HepG2 (cell line): ENCODE data around the gene PNKD. TPM values are rescaled to one million over a fixed set of nuclear protein-coding genes. Genes with fewer than 3 reads are reported as not detected.

ENCODE experiments used
- AGO1 ChIP-seq: fragments of 200-400 bp; formaldehyde crosslinking; IDR thresholded peaks from 2 replicates; pipeline ENCODE4 v1.6.1; 2017; ENCODE audit warnings: mild to moderate bottlenecking, low read depth, low read length, moderate library complexity; ENCODE audit not compliant: poor library complexity, severe bottlenecking
- ATF4 ChIP-seq, 2 experiments: fragments of 450-650 bp in 1 of 2; sonication (generic) in 1 of 2; formaldehyde crosslinking; IDR thresholded peaks; 2 replicates each; pipeline versions ENCODE4 v1.5.0 to v1.8.0; 2020 to 2022; ENCODE audit warnings: mild to moderate bottlenecking in 1 of 2, missing genetic modification reagents in 1 of 2
- DMAP1 ChIP-seq: IDR thresholded peaks from 2 replicates; pipeline ENCODE4 v1.6.1; 2016
- GABPA ChIP-seq, 2 experiments: IDR thresholded peaks; 2 replicates each; pipeline ENCODE4 v1.6.1; 2011 to 2016; ENCODE audit warnings: low read depth in 2 of 2, low read length in 1 of 2, missing biosample characterization in 1 of 2, missing genetic modification characterization in 1 of 2
- KAT7 ChIP-seq: IDR thresholded peaks from 2 replicates; pipeline ENCODE4 v1.6.1; 2018; ENCODE audit warnings: borderline replicate concordance, missing compliant biosample characterization
- NFYC ChIP-seq: IDR thresholded peaks from 2 replicates; pipeline ENCODE4 v1.6.1; 2016; ENCODE audit warnings: missing genetic modification reagents, missing compliant biosample characterization
- ONECUT2 ChIP-seq: sonication (generic); formaldehyde crosslinking; IDR thresholded peaks from 2 replicates; pipeline ENCODE4 v1.4.0; 2020; ENCODE audit warnings: missing genetic modification reagents
- PAX8 ChIP-seq: sonication (generic); formaldehyde crosslinking; IDR thresholded peaks from 2 replicates; pipeline ENCODE4 v1.8.0; 2022; ENCODE audit warnings: mild to moderate bottlenecking, missing genetic modification reagents, borderline replicate concordance
- REL ChIP-seq: sonication (generic); formaldehyde crosslinking; conservative IDR thresholded peaks from 2 replicates; pipeline ENCODE4 v1.8.0; 2022; ENCODE audit warnings: mild to moderate bottlenecking, missing genetic modification reagents, moderate library complexity
- SALL1 ChIP-seq: sonication (generic); formaldehyde crosslinking; IDR thresholded peaks from 2 replicates; pipeline ENCODE4 v1.8.0; 2022; ENCODE audit warnings: mild to moderate bottlenecking, missing genetic modification reagents
- TFDP1 ChIP-seq: IDR thresholded peaks from 2 replicates; pipeline ENCODE4 v1.6.1; 2016; ENCODE audit warnings: missing compliant biosample characterization, missing genetic modification reagents, borderline replicate concordance
- ZC3H4 ChIP-seq: sonication (generic); formaldehyde crosslinking; IDR thresholded peaks from 2 replicates; pipeline ENCODE4 v1.4.0; 2020; ENCODE audit warnings: missing genetic modification reagents, borderline replicate concordance
- ZFP36 ChIP-seq: fragments of 150-350 bp; IDR thresholded peaks from 2 replicates; pipeline ENCODE4 v1.6.1; 2018; ENCODE audit warnings: borderline replicate concordance, low read length, low read depth; ENCODE audit not compliant: partially characterized antibody
- ZFP91 ChIP-seq: sonication (generic); formaldehyde crosslinking; IDR thresholded peaks from 2 replicates; pipeline ENCODE4 v1.9.0; 2022; ENCODE audit warnings: missing genetic modification reagents, mild to moderate bottlenecking, borderline replicate concordance
- ZKSCAN8 ChIP-seq: IDR thresholded peaks from 2 replicates; pipeline ENCODE4 v1.6.1; 2016; ENCODE audit warnings: borderline replicate concordance, missing genetic modification reagents, missing compliant biosample characterization
- ZMYM3 ChIP-seq: sonication (generic); formaldehyde crosslinking; IDR thresholded peaks from 2 replicates; pipeline ENCODE4 v1.5.1; 2020; ENCODE audit warnings: mild to moderate bottlenecking, missing genetic modification reagents
- ZNF441 ChIP-seq: sonication (generic); formaldehyde crosslinking; IDR thresholded peaks from 2 replicates; pipeline ENCODE4 v1.7.0; 2021; ENCODE audit warnings: missing genetic modification reagents, borderline replicate concordance
- ZNF614 ChIP-seq: IDR thresholded peaks from 2 replicates; pipeline ENCODE4 v1.6.1; 2018; ENCODE audit warnings: missing biosample characterization, missing genetic modification reagents, inconsistent platforms, borderline replicate concordance
- polyA plus RNA-seq, 8 experiments: library from polyadenylated mRNA; depleted of rRNA in 3 of 8; stranded (reverse) in 7 of 8; unstranded in 1 of 8; fragments of >200 nt; fragmentation: Illumina TruSeq in 4 of 8; extraction: Trizol in 4 of 8; gene quantifications; 2 replicates each; pipeline versions ENCODE4 v1.2.1 to v1.2.3, GENCODE V29; 2011 to 2016; ENCODE audit warnings: low read depth in 4 of 8, missing spikeins in 1 of 8, mixed read lengths in 1 of 8; ENCODE audit not compliant: insufficient read depth in 1 of 8
- total RNA-seq, 5 experiments: library from RNA; depleted of rRNA; stranded (reverse); fragments of >200 nt; fragmentation: Illumina TruSeq; extraction: Trizol; gene quantifications; 2 replicates each; pipeline ENCODE4 v1.2.3, GENCODE V29; 2016; ENCODE audit warnings: low read depth in 1 of 5
- TF ChIP-seq, protein P1 (sequence below): sonication (generic); formaldehyde crosslinking; IDR thresholded peaks from 2 replicates; pipeline ENCODE4 v1.4.0; 2020; ENCODE audit warnings: missing genetic modification reagents, borderline replicate concordance
- TF ChIP-seq, protein P2 (sequence below): sonication (generic); formaldehyde crosslinking; IDR thresholded peaks from 2 replicates; pipeline ENCODE4 v1.5.0; 2020; ENCODE audit warnings: mild to moderate bottlenecking, low read depth, missing genetic modification reagents, borderline replicate concordance

PNKD gene
- total and polyA plus RNA-seq, 2 of the 13 experiments (the other 11 are each of a cell fraction or from before 2014, with no cell fraction given) = 55.9 to 80.4 TPM

GRCh38 chr2:218296847-218297246, 26.5 kb downstream of the PNKD start (continued):
- TF ChIP-seq, protein P1, sequence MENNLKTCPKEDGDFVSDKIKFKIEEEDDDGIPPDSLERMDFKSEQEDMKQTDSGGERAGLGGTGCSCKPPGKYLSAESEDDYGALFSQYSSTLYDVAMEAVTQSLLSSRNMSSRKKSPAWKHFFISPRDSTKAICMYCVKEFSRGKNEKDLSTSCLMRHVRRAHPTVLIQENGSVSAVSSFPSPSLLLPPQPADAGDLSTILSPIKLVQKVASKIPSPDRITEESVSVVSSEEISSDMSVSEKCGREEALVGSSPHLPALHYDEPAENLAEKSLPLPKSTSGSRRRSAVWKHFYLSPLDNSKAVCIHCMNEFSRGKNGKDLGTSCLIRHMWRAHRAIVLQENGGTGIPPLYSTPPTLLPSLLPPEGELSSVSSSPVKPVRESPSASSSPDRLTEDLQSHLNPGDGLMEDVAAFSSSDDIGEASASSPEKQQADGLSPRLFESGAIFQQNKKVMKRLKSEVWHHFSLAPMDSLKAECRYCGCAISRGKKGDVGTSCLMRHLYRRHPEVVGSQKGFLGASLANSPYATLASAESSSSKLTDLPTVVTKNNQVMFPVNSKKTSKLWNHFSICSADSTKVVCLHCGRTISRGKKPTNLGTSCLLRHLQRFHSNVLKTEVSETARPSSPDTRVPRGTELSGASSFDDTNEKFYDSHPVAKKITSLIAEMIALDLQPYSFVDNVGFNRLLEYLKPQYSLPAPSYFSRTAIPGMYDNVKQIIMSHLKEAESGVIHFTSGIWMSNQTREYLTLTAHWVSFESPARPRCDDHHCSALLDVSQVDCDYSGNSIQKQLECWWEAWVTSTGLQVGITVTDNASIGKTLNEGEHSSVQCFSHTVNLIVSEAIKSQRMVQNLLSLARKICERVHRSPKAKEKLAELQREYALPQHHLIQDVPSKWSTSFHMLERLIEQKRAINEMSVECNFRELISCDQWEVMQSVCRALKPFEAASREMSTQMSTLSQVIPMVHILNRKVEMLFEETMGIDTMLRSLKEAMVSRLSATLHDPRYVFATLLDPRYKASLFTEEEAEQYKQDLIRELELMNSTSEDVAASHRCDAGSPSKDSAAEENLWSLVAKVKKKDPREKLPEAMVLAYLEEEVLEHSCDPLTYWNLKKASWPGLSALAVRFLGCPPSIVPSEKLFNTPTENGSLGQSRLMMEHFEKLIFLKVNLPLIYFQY (CRISPR knock-in tag) = no peak
- TF ChIP-seq ZFP91 (CRISPR knock-in tag) (no peak), ZNF614 (CRISPR knock-in tag) (no peak), ZNF441 (no peak), TFDP1 (no peak), NFYC (CRISPR knock-in tag) (no peak), DMAP1 (CRISPR knock-in tag) (no peak), REL (CRISPR knock-in tag) (no peak), AGO1 (no peak), ATF4 (CRISPR knock-in tag; IDR thresholded peaks at IDR 0.05) (no peak), ZFP36 (no peak), GABPA (IDR thresholded peaks at IDR 0.05; ENCODE audit: low read depth, low read length) (no peak), GABPA (CRISPR knock-in tag; IDR thresholded peaks at IDR 0.05; ENCODE audit: low read depth) (no peak), PAX8 (no peak), SALL1 (CRISPR knock-in tag) (no peak; the same call in 1 of the 2 replicates), ZC3H4 (no peak), ZKSCAN8 (CRISPR knock-in tag) (no peak), ZMYM3 (CRISPR knock-in tag) (peak; percentile 94), KAT7 (CRISPR knock-in tag) (no peak), ONECUT2 (no peak)
- TF ChIP-seq, protein P2, sequence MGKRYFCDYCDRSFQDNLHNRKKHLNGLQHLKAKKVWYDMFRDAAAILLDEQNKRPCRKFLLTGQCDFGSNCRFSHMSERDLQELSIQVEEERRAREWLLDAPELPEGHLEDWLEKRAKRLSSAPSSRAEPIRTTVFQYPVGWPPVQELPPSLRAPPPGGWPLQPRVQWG (CRISPR knock-in tag) = no peak
